ENCODE results near the gene PRX. TPM values are rescaled to one million over a fixed set of nuclear protein-coding genes. Genes with fewer than 3 reads are reported as not detected.

The PRX gene
- total RNA-seq, 2 donors from 2014 or later = 3.3 to 6.4 TPM

GRCh38 chr19:40390084-40390742 lies 23.0 kb downstream of the PRX start, which contains the start of gene HIPK4:
Gene HIPK4, minus strand, starts transcription at chr19:40390181. Its CDS starts 279 bp downstream, at chr19:40389902.
- Mint-ChIP-seq H3K4me3 (no peak within 1 kb of the TSS), H3K27ac (no peak within 1 kb of the TSS), H3K27me3 (ENCODE audit: insufficient read depth) (no peaks in the 10 kb centered on the region), H3K9me3 (no peaks in the 10 kb centered on the region), H3K4me1 (peaks cover 4% of the 10 kb centered on the region), H3K36me3 (ENCODE audit: low read depth) (no peaks in the 10 kb centered on the region)
- Histone ChIP-seq H3K4me1 (ENCODE audit: control insufficient read depth, insufficient read depth, low read length) (no peaks in the 10 kb centered on the region), H3K36me3 (ENCODE audit: control insufficient read depth, insufficient read depth, low read length) (no peaks in the 10 kb centered on the region), H3K27me3 (ENCODE audit: control insufficient read depth, insufficient read depth, low read length, poor library complexity, severe bottlenecking) (no peaks in the 10 kb centered on the region), H3K27ac (ENCODE audit: low read depth, low read length) (no peak within 1 kb of the TSS), H3K9me3 (ENCODE audit: control insufficient read depth, low read length) (no peaks in the 10 kb centered on the region), H3K4me3 (ENCODE audit: low read length) (no peak within 1 kb of the TSS), H3K9ac (ENCODE audit: extremely low read depth, low read length, poor library complexity, severe bottlenecking) (no peak within 1 kb of the TSS)
- no peak for TF ChIP-seq CTCF (conservative IDR thresholded peaks at IDR 0.05)
- 84 to 88% methylated on average over 6 to 10 of the region's 10 CpGs for WGBS, 2 experiments (ENCODE audit: insufficient coverage in 1 of 2, insufficient read length in 1 of 2)
- no peak for DNase-seq

- no peaks in the 10 kb centered on the region for H3K9me3 Mint-ChIP-seq
- H3K27ac ChIP-seq (ENCODE audit: low read depth, low read length) = no peak overlapping the region
- H3K4me3 ChIP-seq (ENCODE audit: low read length) = no peak overlapping the region
- no peak overlapping the region for H3K27ac Mint-ChIP-seq
- no peaks in the 10 kb centered on the region for H3K36me3 Mint-ChIP-seq (ENCODE audit: low read depth)
- peaks cover 4% of the 10 kb centered on the region for H3K4me1 Mint-ChIP-seq
- WGBS, 2 experiments (ENCODE audit: insufficient coverage in 1 of 2, insufficient read length in 1 of 2) = 93 to 97% methylated on average over 25 to 33 of the region's 33 CpGs
- no peaks in the 10 kb centered on the region for H3K9me3 ChIP-seq (ENCODE audit: control insufficient read depth, low read length)
- H3K36me3 ChIP-seq (ENCODE audit: control insufficient read depth, insufficient read depth, low read length) = no peaks in the 10 kb centered on the region
- H3K4me3 Mint-ChIP-seq = no peak overlapping the region
- peaks cover 2% of the 10 kb centered on the region for H3K27me3 Mint-ChIP-seq (ENCODE audit: insufficient read depth)
- no peaks in the 10 kb centered on the region for H3K27me3 ChIP-seq (ENCODE audit: control insufficient read depth, insufficient read depth, low read length, poor library complexity, severe bottlenecking)
- no peaks in the 10 kb centered on the region for H3K4me1 ChIP-seq (ENCODE audit: control insufficient read depth, insufficient read depth, low read length)
- TF ChIP-seq CTCF (conservative IDR thresholded peaks at IDR 0.05) = no peak
- no peak overlapping the region for H3K9ac ChIP-seq (ENCODE audit: extremely low read depth, low read length, poor library complexity, severe bottlenecking)
- DNase-seq = no peak
These were observed 23.6 kb downstream of the PRX start for GRCh38 chr19:40389404-40390083.

GRCh38 chr19:40388481-40388880 lies 24.7 kb downstream of the PRX start:
- Histone ChIP-seq H3K27me3 (ENCODE audit: control insufficient read depth, insufficient read depth, low read length, poor library complexity, severe bottlenecking) (no peaks in the 10 kb centered on the region), H3K4me3 (ENCODE audit: low read length) (no peak overlapping the region), H3K36me3 (ENCODE audit: control insufficient read depth, insufficient read depth, low read length) (no peaks in the 10 kb centered on the region), H3K4me1 (ENCODE audit: control insufficient read depth, insufficient read depth, low read length) (no peaks in the 10 kb centered on the region), H3K9ac (ENCODE audit: extremely low read depth, low read length, poor library complexity, severe bottlenecking) (no peak overlapping the region), H3K9me3 (ENCODE audit: control insufficient read depth, low read length) (no peaks in the 10 kb centered on the region), H3K27ac (ENCODE audit: low read depth, low read length) (no peak overlapping the region)
- WGBS, 2 experiments (ENCODE audit: insufficient coverage in 1 of 2, insufficient read length in 1 of 2) = 77 to 80% methylated on average over 3 of the region's 3 CpGs
- Mint-ChIP-seq H3K4me1 (peaks cover 4% of the 10 kb centered on the region), H3K36me3 (ENCODE audit: low read depth) (no peaks in the 10 kb centered on the region), H3K27me3 (ENCODE audit: insufficient read depth) (peaks cover 2% of the 10 kb centered on the region), H3K27ac (no peak overlapping the region), H3K9me3 (no peaks in the 10 kb centered on the region), H3K4me3 (no peak overlapping the region)
- no peak for DNase-seq
- TF ChIP-seq CTCF (conservative IDR thresholded peaks at IDR 0.05) = no peak
